GM18498 (cell line): Measurements from ENCODE around the gene PTPRE.

Experiments
- ATAC-seq: cut with Tn5 transposase; IDR thresholded peaks from one replicate; pipeline ENCODE4 v1.9.1; 2021; ENCODE audit warnings: mild to moderate bottlenecking, moderate library complexity; ENCODE audit not compliant: unreplicated experiment

Gene PTPRE

GRCh38 chr10:128055061-128055868 lies 148.4 kb downstream of the PTPRE start:
- ATAC-seq: no peak

- ATAC-seq: no peak
Measured at GRCh38 chr10:128056303-128057050, 149.6 kb downstream of the PTPRE start.

GRCh38 chr10:128058106-128058749 lies 151.3 kb downstream of the PTPRE start:
- no peak for ATAC-seq

- ATAC-seq: no peak
Measured at GRCh38 chr10:128058750-128059134, 151.8 kb downstream of the PTPRE start.

- ATAC-seq: no peak
Measured at GRCh38 chr10:128059266-128059981, 152.5 kb downstream of the PTPRE start.

DNA sequence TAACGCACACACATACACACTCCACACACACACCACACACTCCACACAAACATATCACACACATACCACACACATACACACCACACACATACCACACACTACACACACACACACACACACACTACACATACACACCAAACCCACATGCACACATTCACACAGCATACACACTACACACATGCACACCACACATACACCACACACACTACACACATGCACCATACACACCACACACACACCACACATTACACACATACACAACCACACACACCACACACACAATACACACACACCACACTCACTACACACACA lies 153.0 kb downstream of the PTPRE start:
- ATAC-seq: no peak

- no peak for ATAC-seq
Measured at GRCh38 chr10:128060341-128061250, 153.7 kb downstream of the PTPRE start.

- ATAC-seq: no peak
Measured at GRCh38 chr10:128061306-128062300, 154.7 kb downstream of the PTPRE start.

DNA sequence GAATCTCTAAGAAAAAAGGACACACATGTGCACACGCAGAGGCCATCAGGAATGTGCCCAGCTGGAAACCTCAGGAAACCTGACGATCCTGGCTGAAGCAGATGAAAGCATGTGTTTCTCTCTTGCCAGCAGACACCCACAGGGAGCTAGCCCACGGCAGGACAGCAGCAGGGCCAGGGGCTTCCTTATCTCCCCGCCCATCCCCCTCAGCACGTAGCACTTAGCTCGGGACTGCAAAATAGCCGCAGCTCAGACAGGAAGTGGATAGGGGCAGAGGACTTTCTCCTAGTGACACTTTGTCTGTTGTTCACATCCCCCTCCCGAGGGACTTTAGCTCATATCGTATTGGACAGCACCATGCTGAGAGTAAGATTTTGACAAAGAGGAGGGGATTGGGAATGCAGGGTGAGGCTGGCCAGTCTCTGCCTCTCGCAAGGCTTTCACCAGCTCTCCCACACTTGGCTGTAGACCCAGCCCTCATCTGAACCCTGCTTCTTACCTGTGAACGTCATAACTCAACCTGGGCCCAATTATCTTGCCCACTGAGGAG lies 155.5 kb downstream of the PTPRE start:
- ATAC-seq: no peak

- ATAC-seq: peak; percentile 54
Measured at GRCh38 chr10:128062881-128063563, 156.1 kb downstream of the PTPRE start.

DNA sequence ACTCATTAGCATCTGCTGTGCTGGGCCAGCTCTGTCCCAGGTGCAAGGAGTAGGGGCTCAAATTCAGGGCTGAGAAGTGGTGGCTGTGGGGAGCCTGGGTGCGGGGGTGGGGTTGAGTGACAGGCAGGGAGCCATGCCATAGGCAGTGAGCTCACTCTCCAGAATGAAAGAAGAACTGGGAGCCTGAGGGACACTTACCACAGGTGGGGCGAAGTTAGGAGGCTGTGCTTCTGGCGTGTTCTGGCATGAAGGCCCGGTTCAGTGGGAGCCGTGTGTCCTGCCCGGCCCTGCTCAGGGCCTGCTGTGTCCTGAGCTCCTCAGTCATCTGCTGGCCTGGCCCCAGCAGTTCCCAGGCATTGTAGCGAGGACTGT lies 156.8 kb downstream of the PTPRE start:
- ATAC-seq: peak; percentile 26

DNA sequence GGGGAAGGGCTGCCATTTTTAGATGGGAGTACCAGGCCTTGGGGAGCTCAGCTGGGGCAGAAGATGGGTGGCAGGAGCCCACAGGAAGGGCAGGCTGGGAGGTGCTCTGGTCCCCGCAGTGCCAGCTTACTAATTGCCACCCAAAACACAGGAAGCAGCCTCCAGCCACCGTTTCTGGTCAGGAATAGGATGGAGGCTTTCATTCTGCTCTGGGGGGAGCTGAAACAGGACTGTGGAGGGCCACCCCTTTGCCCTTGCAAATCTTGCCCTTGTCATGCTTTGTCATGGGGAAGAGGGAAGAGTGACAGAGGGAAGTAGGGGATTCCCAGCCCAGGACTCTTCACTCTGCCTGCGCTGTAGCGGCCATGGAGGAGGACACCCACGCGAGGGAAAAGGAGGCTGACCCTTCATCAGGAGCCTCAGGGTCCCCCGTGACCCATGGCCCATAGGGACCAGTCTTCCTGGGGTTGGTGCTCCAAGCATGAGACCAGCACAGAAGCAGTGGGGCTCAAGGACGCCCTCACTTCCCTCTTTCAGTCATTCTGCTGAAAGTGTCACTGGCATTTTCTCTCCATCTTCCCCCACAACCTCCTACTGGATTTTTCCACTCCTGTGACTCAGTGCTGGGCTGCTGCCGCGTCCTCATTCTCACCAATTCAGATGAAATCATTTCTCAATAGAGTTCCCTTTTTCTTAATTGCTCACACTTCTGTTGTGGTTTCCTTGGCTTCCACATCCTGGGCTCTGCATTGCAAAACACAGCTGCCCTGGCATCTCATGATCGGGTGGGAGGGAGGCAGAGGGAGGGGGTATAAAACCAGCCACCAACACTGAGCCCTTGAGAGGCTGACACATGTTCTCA lies 157.4 kb downstream of the PTPRE start:
- peak; percentile 60 for ATAC-seq

GRCh38 chr10:128064970-128065580 lies 158.2 kb downstream of the PTPRE start:
- no peak for ATAC-seq

DNA sequence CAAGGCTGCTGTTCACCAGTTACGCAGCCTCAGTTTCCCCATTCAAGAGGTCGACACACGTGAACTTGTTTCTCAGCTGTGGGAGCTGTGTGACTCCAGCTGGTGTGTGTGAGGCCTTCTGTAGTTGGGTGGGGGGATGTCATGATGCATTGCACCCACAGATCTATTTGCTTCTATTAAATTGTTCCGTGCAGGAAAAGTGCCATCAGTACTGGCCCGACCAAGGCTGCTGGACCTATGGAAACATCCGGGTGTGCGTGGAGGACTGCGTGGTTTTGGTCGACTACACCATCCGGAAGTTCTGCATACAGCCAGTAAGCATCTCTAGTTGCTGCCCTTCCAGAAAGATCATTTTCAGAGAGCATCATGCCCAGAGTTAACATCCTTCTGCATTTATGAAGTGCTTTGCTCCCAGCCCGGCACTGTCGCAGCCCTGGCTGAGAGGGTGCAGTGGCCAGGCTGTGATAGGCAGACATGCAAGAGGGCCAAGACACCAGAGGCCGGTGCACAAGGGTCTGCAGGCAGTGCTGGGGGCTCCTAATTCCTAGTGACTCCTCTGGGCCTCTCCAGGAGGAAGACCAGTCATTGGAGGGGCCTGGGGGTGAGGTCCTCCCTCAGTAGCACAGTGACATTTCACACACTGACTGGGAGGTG lies 159.1 kb downstream of the PTPRE start:
- ATAC-seq: no peak

DNA sequence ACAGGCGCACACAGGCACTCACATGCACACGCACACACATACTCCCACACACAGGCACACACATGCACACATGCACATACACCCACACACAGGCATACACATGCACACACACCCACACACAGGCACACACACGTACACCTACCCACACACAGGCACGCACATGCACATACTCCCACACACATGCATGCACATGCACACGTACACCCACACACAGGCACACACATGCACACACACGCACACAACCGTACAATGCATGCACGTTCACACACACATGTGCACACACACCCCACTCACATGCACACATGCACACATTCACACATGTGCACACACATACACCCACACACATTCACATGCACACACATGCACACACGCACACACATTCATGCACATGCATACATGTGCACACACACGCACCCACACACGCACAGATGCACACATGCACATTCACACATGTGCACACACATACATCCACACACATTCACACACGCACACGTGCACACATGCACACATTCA lies 160.0 kb downstream of the PTPRE start:
- no peak for ATAC-seq
